ENCODE measurements around the gene STX7.

GRCh38 chr6:132494954-132495353, 18.0 kb downstream of the STX7 start:
- TF ChIP-seq ZNF138 (tag by site-specific recombination; IDR thresholded peaks at IDR 0.05; ENCODE audit: borderline replicate concordance) (no peak), ZNF704 (tag by site-specific recombination; IDR thresholded peaks at IDR 0.05) (no peak)
